SW 1271 (cell line): ENCODE data around the gene MFAP3.
A peak's percentile ranks its signal among the peaks of the same experiment; 100 is the strongest.
"Not testable (repeated sequence)": the region's sequence is repeated elsewhere in the genome, so short reads cannot be mapped to it uniquely, and the experiment has no call there.

ENCODE experiments used
- DNase-seq, 2 experiments: peaks; one replicate each; lab custom pipeline; 2025; lab: John Stamatoyannopoulos, UW

The MFAP3 gene

GRCh38 chr5:154038707-154039457, at the start of gene MFAP3, which contains the start of gene FAM114A2:
MFAP3 (plus strand) TSS chr5:154038967; CDS start chr5:154049723, 10,756 bp downstream.
FAM114A2 (minus strand) TSS chr5:154038910; CDS start chr5:154034953, 3,957 bp downstream.
- DNase-seq = peak; percentile 88 to 91

- DNase-seq = no peak
These were observed 47.6 kb upstream of the MFAP3 start for GRCh38 chr5:153991168-153991567.

GRCh38 chr5:153998010-153998409, 40.8 kb upstream of the MFAP3 start:
- DNase-seq = no peak

GRCh38 chr5:153998768-153999167, 40.0 kb upstream of the MFAP3 start:
- no peak for DNase-seq

GRCh38 chr5:153999995-154000394, 38.8 kb upstream of the MFAP3 start:
- DNase-seq = no peak

GRCh38 chr5:154000703-154001102, 38.1 kb upstream of the MFAP3 start:
- DNase-seq = no peak

GRCh38 chr5:154002093-154002492, 36.7 kb upstream of the MFAP3 start:
- DNase-seq = no peak

GRCh38 chr5:154002511-154003020, 36.2 kb upstream of the MFAP3 start:
- no peak for DNase-seq

- no peak for DNase-seq
These were observed 33.1 kb upstream of the MFAP3 start for GRCh38 chr5:154005648-154006047.

- DNase-seq = no peak
These were observed 28.1 kb upstream of the MFAP3 start for GRCh38 chr5:154010660-154011059.

- DNase-seq = no peak
These were observed 23.6 kb upstream of the MFAP3 start for GRCh38 chr5:154015071-154015693.

GRCh38 chr5:154018919-154019318, 19.8 kb upstream of the MFAP3 start:
- not testable (repeated sequence) for DNase-seq

GRCh38 chr5:154025951-154026350, 12.8 kb upstream of the MFAP3 start:
- no peak for DNase-seq

- no peak for DNase-seq
These were observed 6.8 kb upstream of the MFAP3 start for GRCh38 chr5:154031937-154032489.

- DNase-seq = no peak
These were observed 3.8 kb upstream of the MFAP3 start for GRCh38 chr5:154034944-154035343.

GRCh38 chr5:154038261-154038706, 483 bp upstream of the MFAP3 start:
- DNase-seq = no peak

GRCh38 chr5:154039458-154039829, 677 bp downstream of the MFAP3 start:
- no peak for DNase-seq

- no peak for DNase-seq
These were observed 4.0 kb downstream of the MFAP3 start for GRCh38 chr5:154042766-154043165.

- DNase-seq = no peak
These were observed 5.3 kb downstream of the MFAP3 start for GRCh38 chr5:154044099-154044498.

- DNase-seq = no peak
These were observed 5.8 kb downstream of the MFAP3 start for GRCh38 chr5:154044581-154044980.

GRCh38 chr5:154046486-154046885, 7.7 kb downstream of the MFAP3 start:
- DNase-seq = no peak

- no peak for DNase-seq
These were observed 8.6 kb downstream of the MFAP3 start for GRCh38 chr5:154047324-154047723.

- DNase-seq = no peak
These were observed 10.9 kb downstream of the MFAP3 start for GRCh38 chr5:154049636-154050035.
